Measurements from ENCODE around the gene FBXL16.

DNA sequence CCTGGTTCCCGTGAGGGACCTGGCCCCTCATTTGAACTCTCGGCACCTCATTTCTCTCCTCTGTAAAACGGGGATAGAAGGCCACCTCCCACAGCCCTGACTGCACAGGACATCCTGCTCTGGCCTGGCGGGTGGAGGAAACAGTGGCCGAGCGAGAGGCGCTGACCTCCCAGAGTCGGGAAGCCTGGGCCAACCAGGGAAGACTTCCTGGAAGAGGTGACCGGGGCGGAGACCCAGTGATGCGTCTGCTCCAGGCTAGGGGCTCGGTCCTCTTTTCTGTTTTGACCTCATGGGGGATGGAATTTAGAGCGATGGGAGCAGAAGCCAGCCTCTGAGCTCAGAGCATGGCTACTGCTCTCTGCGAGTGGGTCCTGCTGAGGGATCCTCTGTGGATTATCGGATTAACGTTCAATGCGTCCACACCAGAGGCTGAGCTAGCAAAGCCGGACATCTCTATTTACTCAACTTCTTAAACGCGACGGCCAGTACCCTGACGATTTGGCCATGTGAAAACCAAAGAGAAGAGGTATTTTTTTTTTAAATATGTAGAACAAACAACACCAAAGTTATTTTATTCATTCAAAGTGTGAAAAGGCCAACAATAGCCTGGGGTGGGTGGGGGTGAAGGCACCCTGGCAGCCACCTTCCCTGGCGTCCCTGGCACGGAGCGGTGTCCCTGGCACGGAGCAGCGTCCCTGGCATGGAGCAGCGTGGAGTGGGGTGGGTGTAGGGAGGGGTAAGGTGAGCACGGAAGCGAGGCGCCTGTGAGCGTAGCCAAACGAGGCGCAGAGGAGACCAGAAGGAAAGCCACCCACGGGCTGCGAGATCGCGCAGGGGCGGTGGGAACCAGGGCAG lies 45.8 kb upstream of the FBXL16 start:
- no peak for TF ChIP-seq EP300 (IDR thresholded peaks at IDR 0.05; ENCODE audit: borderline replicate concordance)
- TF ChIP-seq CREB1 (IDR thresholded peaks at IDR 0.05; ENCODE audit: low read depth), result no peak
- TF ChIP-seq FOXM1 (IDR thresholded peaks at IDR 0.05; ENCODE audit: borderline replicate concordance, low read depth), result no peak
- TF ChIP-seq REST (IDR thresholded peaks at IDR 0.05; ENCODE audit: low read depth), result no peak

All from Ishikawa (cell line).